Astrocyte of the cerebellum (primary cell): ENCODE measurements around the gene TBC1D19.

Source experiments
- DNase-seq: peaks from one replicate; pipeline ENCODE4 v3.0.0-alpha.2; 2011; ENCODE audit warnings: low read depth
- H3K4me3 ChIP-seq: 2 replicates; pipeline ENCODE4 v1.5.1; 2011; ENCODE audit warnings: mild to moderate bottlenecking, low read depth, low read length, moderate library complexity
- CTCF ChIP-seq: IDR thresholded peaks from 2 replicates; pipeline ENCODE4 v1.5.1; 2012; ENCODE audit warnings: low read length, low read depth, moderate library complexity, mild to moderate bottlenecking; ENCODE audit errors: missing control alignments
- in situ Hi-C: cut with HindIII; loops from 2 replicates; pipeline ENCODE4 v1.10.0; 2017; ENCODE audit warnings: low sequenced_read_pairs

The TBC1D19 gene

GRCh38 chr4:26762650-26763049 lies 178.8 kb downstream of the TBC1D19 start:
- no peak for TF ChIP-seq CTCF
- in situ Hi-C loops = no loop called here
- DNase-seq = peak; percentile 12
- H3K4me3 ChIP-seq = no peak overlapping the region

GRCh38 chr4:26763063-26763462 lies 179.2 kb downstream of the TBC1D19 start:
- TF ChIP-seq CTCF = no peak
- DNase-seq = no peak
- H3K4me3 ChIP-seq = no peak overlapping the region
- in situ Hi-C loops = no loop called here

- in situ Hi-C loops = no loop called here
- TF ChIP-seq CTCF = no peak
- DNase-seq = no peak
- H3K4me3 ChIP-seq = no peak overlapping the region
Observed at GRCh38 chr4:26763648-26764047, 179.8 kb downstream of the TBC1D19 start.

GRCh38 chr4:26764231-26764630 lies 180.3 kb downstream of the TBC1D19 start:
- in situ Hi-C loops = no loop called here
- DNase-seq = no peak
- H3K4me3 ChIP-seq = no peak overlapping the region
- no peak for TF ChIP-seq CTCF

GRCh38 chr4:26765515-26765914 lies 181.6 kb downstream of the TBC1D19 start:
- H3K4me3 ChIP-seq = no peak overlapping the region
- DNase-seq = no peak
- TF ChIP-seq CTCF = no peak
- in situ Hi-C loops = no loop called here

GRCh38 chr4:26766141-26766540 lies 182.3 kb downstream of the TBC1D19 start:
- H3K4me3 ChIP-seq = no peak overlapping the region
- in situ Hi-C loops = no loop called here
- DNase-seq = no peak
- TF ChIP-seq CTCF = no peak

GRCh38 chr4:26772096-26772873 lies 188.4 kb downstream of the TBC1D19 start:
- no peak for TF ChIP-seq CTCF
- no peak for DNase-seq
- in situ Hi-C loops = no loop called here
- H3K4me3 ChIP-seq = no peak overlapping the region
